Measurements from ENCODE around the gene HBEGF. TPM values are rescaled to one million over a fixed set of nuclear protein-coding genes. Genes with fewer than 3 reads are reported as not detected.

HBEGF gene
- total RNA-seq, 6 donors from 2014 or later, result 10.5 to 65.0 (median 49.5) TPM

GRCh38 chr5:140360101-140360500, 13.7 kb upstream of the HBEGF start, which contains the start of gene SLC4A9:
TSS of gene SLC4A9 (plus strand) at chr5:140360194. CDS start at chr5:140360237, 43 bp downstream.
- peaks cover 10 to 18% (median 15%) of the 10 kb centered on the region in 4 donors for H3K4me1 ChIP-seq
- no peak for ATAC-seq (ENCODE audit: low FRiP score in 2 of 2)
- no peak for TF ChIP-seq POLR2AphosphoS5 (IDR thresholded peaks at IDR 0.05)
- no peak for TF ChIP-seq EP300 (IDR thresholded peaks at IDR 0.05)
- TF ChIP-seq POLR2A (IDR thresholded peaks at IDR 0.05), result no peak
- no peak for TF ChIP-seq CTCF (IDR thresholded peaks at IDR 0.05)
- no peaks in the 10 kb centered on the region for H3K9me3 ChIP-seq
- no peak for DNase-seq
- no peak within 1 kb of the TSS for H3K4me3 ChIP-seq
- no peaks in the 10 kb centered on the region for H3K36me3 ChIP-seq
- 73% methylated on average over 2 of the region's 2 CpGs; no CpG with 5 or more reads in 1 of the 2 donors for WGBS, 2 donors
- no peak within 1 kb of the TSS for H3K27ac ChIP-seq
- H3K27me3 ChIP-seq, result no peaks in the 10 kb centered on the region

- 74 to 82% methylated on average over 4 of the region's 4 CpGs for WGBS, 2 donors
- Histone ChIP-seq H3K27ac (no peak overlapping the region), H3K4me1 (peaks cover 10 to 18% (median 15%) of the 10 kb centered on the region in 4 donors), H3K4me3 (no peak overlapping the region), H3K27me3 (no peaks in the 10 kb centered on the region), H3K9me3 (no peaks in the 10 kb centered on the region), H3K36me3 (no peaks in the 10 kb centered on the region)
- TF ChIP-seq POLR2A (IDR thresholded peaks at IDR 0.05) (no peak), CTCF (IDR thresholded peaks at IDR 0.05) (no peak), POLR2AphosphoS5 (IDR thresholded peaks at IDR 0.05) (no peak)
- DNase-seq, result no peak
- no peak for ATAC-seq (ENCODE audit: low FRiP score in 2 of 2)
These were observed 12.4 kb upstream of the HBEGF start for GRCh38 chr5:140358738-140359310.

- peak overlapping the region in 1 of 4 donors; percentile 23 for H3K4me3 ChIP-seq
These were observed 11.3 kb upstream of the HBEGF start for GRCh38 chr5:140357726-140358093.

GRCh38 chr5:140356853-140357725, 10.7 kb upstream of the HBEGF start:
- ATAC-seq (ENCODE audit: low FRiP score in 2 of 2) (peak in 1 of 2 donors; percentile 20), DNase-seq (no peak)
- H3K4me1 ChIP-seq, result peaks cover 6 to 12% (median 10%) of the 10 kb centered on the region in 4 donors
- TF ChIP-seq POLR2AphosphoS5 (IDR thresholded peaks at IDR 0.05), result no peak
- no peak for TF ChIP-seq CTCF (IDR thresholded peaks at IDR 0.05)
- no peaks in the 10 kb centered on the region for H3K9me3 ChIP-seq
- 42 to 43% methylated on average over 7 to 10 of the region's 10 CpGs for WGBS, 2 donors
- H3K4me3 ChIP-seq, result peak overlapping the region in 1 of 4 donors; percentile 23
- no peaks in the 10 kb centered on the region for H3K36me3 ChIP-seq
- H3K27ac ChIP-seq, result no peak overlapping the region
- no peaks in the 10 kb centered on the region for H3K27me3 ChIP-seq

More at GRCh38 chr5:140357726-140358093, 11.3 kb upstream of the HBEGF start:
- peaks cover 6 to 12% (median 10%) of the 10 kb centered on the region in 4 donors for H3K4me1 ChIP-seq
- no peaks in the 10 kb centered on the region for H3K36me3 ChIP-seq
- DNase-seq (peak; percentile 88 to 90), ATAC-seq (ENCODE audit: low FRiP score in 2 of 2) (peak; percentile 94 to 97)
- 1 to 2% methylated on average over 14 to 18 of the region's 18 CpGs for WGBS, 2 donors
- TF ChIP-seq POLR2AphosphoS5 (IDR thresholded peaks at IDR 0.05), result peak in 1 of 2 donors; percentile 8
- TF ChIP-seq CTCF (IDR thresholded peaks at IDR 0.05), result peak; percentile 84 to 93 (median 90)
- no peak for TF ChIP-seq EP300 (IDR thresholded peaks at IDR 0.05)
- TF ChIP-seq POLR2A (IDR thresholded peaks at IDR 0.05), result no peak
- no peak overlapping the region for H3K27ac ChIP-seq
- no peaks in the 10 kb centered on the region for H3K9me3 ChIP-seq
- H3K27me3 ChIP-seq, result no peaks in the 10 kb centered on the region
